GM12874 (cell line): ENCODE data around the gene HCRTR1.

Experiments
- CTCF ChIP-seq: IDR thresholded peaks from 2 replicates; pipeline ENCODE4 v1.5.1; 2011; ENCODE audit warnings: low read depth, mild to moderate bottlenecking, control low read depth, low read length, moderate library complexity; ENCODE audit not compliant: insufficient read depth

Gene HCRTR1

GRCh38 chr1:31596737-31597097 is 20.8 kb upstream of the HCRTR1 start:
- TF ChIP-seq CTCF, result no peak

GRCh38 chr1:31598980-31599379 is 18.5 kb upstream of the HCRTR1 start:
- TF ChIP-seq CTCF, result no peak

GRCh38 chr1:31600641-31601040 is 16.8 kb upstream of the HCRTR1 start:
- no peak for TF ChIP-seq CTCF

DNA sequence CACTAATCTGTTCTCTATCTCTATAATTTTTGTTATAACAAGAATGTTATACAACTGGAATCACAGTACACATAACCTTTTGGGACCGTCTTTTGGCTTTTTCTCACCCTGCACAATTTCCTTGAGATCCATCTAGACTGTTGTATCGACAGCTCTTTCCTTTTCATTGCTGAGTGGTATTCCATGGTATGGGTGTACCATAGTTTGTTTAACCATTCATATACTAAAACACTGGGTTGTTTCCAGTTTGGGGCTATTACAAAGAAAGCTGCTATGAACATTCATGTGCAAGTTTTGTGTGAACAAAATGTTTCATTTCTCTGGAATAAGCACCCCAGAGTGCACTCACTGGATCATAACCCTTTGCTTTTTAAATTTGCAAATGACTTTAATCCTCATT is 15.4 kb upstream of the HCRTR1 start:
- no peak for TF ChIP-seq CTCF

- no peak for TF ChIP-seq CTCF
Observed at GRCh38 chr1:31605908-31606427, 11.5 kb upstream of the HCRTR1 start.

GRCh38 chr1:31607360-31607759 is 10.1 kb upstream of the HCRTR1 start:
- no peak for TF ChIP-seq CTCF

DNA sequence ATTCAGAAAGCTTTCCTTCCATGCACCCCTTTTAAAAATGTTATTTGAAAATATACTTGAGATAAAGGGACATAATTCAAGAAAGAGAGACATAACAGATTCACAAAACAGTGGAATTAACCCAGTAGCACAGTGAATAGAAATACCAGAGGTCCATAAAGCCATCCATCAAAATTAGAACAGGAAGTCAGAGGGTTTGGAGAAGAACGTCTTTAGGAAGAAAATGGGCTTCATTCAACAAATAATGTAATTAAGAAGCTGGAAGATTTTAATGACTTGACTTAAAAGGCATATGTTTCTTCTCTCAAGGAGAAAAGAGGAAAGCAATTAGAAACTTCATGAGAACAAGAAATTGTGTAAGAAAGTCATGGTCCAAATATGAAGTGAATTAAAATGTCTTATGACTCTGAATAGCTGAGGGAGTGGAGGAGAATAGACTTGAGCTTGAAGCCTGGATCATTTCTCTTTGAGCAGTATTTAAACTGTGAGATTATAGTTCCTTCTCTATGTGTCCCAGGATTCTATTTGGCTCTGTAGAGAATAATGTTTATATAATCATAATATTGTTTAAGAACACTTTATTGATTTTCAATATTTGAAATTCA is 7.9 kb upstream of the HCRTR1 start:
- TF ChIP-seq CTCF, result no peak
